IMR-90 (cell line): Measurements from ENCODE around the gene PRKCE. TPM values are rescaled to one million over a fixed set of nuclear protein-coding genes. Genes with fewer than 3 reads are reported as not detected.

ENCODE experiments used
- ATAC-seq: fragments of 200-7000 bp; cut with Tn5 transposase; 2 replicates; pipeline ENCODE4 v1.9.1; 2020; ENCODE audit warnings: low read depth, mild to moderate bottlenecking, moderate library complexity
- BruUV-seq: library from RNA; stranded (reverse); fragments of 400-500 nt; replicated peaks from 2 replicates; lab custom pipeline; 2021; lab: Mats Ljungman, UMichigan
- CTCF ChIA-PET: fragments of 300-600 bp; formaldehyde crosslinking; extraction: SDS; loops from one replicate; lab custom pipeline; 2021; ENCODE audit warnings: antibody characterized with exemption; lab: Yijun Ruan, JAX
- POLR2A ChIA-PET: fragments of 300-600 bp; sonication (Branson Sonifier 250); formaldehyde crosslinking; loops from one replicate; lab custom pipeline; 2022; ENCODE audit warnings: antibody characterized with exemption; ENCODE audit not compliant: unreplicated experiment; lab: Charles Lee
- DNase-seq: peaks from one replicate; pipeline ENCODE4 v3.0.0; 2013
- H2AFZ ChIP-seq: replicated peaks from 2 replicates; pipeline ENCODE3; 2013; ENCODE audit warnings: low read length, mild to moderate bottlenecking; ENCODE audit not compliant: poor library complexity
- H2AK5ac ChIP-seq: 2 replicates; pipeline ENCODE4 v1.6.1; 2013; ENCODE audit warnings: low read depth, low read length, inconsistent platforms
- H2AK9ac ChIP-seq: replicated peaks from 2 replicates; pipeline ENCODE3; 2013; ENCODE audit warnings: mild to moderate bottlenecking, low read depth, low read length, moderate library complexity; ENCODE audit not compliant: poor library complexity
- H2BK120ac ChIP-seq: 2 replicates; pipeline ENCODE4 v1.6.1; 2013; ENCODE audit warnings: low read depth, low read length, inconsistent platforms
- H2BK15ac ChIP-seq: 3 replicates; pipeline ENCODE4 v1.6.1; 2013; ENCODE audit warnings: low read depth, low read length, inconsistent platforms
- H2BK20ac ChIP-seq: 2 replicates; pipeline ENCODE4 v1.6.1; 2013; ENCODE audit warnings: low read depth, mild to moderate bottlenecking, inconsistent platforms, low read length, moderate library complexity
- H2BK5ac ChIP-seq: 2 replicates; pipeline ENCODE4 v1.6.1; 2013; ENCODE audit warnings: mild to moderate bottlenecking, low read depth, low read length, inconsistent platforms; ENCODE audit not compliant: poor library complexity, severe bottlenecking
- H3K14ac ChIP-seq: replicated peaks from 2 replicates; pipeline ENCODE4 v1.6.1; 2013; ENCODE audit warnings: low read depth, low read length, inconsistent platforms
- H3K18ac ChIP-seq: 2 replicates; pipeline ENCODE4 v1.6.1; 2013; ENCODE audit warnings: low read depth, low read length, control low read depth
- H3K23ac ChIP-seq: 2 replicates; pipeline ENCODE4 v1.6.1; 2013; ENCODE audit warnings: low read depth, low read length, inconsistent platforms
- H3K27ac ChIP-seq: 2 replicates; pipeline ENCODE4 v1.5.1; 2013; ENCODE audit warnings: mild to moderate bottlenecking, control low read depth, low read length; ENCODE audit not compliant: insufficient read depth
- H3K27me3 ChIP-seq: 2 replicates; pipeline ENCODE4 v1.6.1; 2013; ENCODE audit warnings: low read length; ENCODE audit not compliant: control insufficient read depth, insufficient read depth
- H3K36me3 ChIP-seq: 2 replicates; pipeline ENCODE4 v1.6.1; 2013; ENCODE audit warnings: low read length, mixed read lengths; ENCODE audit not compliant: control insufficient read depth, insufficient read depth
- H3K4ac ChIP-seq: 2 replicates; pipeline ENCODE4 v1.6.1; 2013; ENCODE audit warnings: low read depth, low read length, inconsistent platforms
- H3K4me1 ChIP-seq: 2 replicates; pipeline ENCODE4 v1.6.1; 2013; ENCODE audit warnings: low read length, mixed read lengths; ENCODE audit not compliant: control insufficient read depth, insufficient read depth
- H3K4me2 ChIP-seq: 2 replicates; pipeline ENCODE4 v1.6.1; 2013; ENCODE audit warnings: low read depth, mild to moderate bottlenecking, control low read depth, low read length, moderate library complexity
- H3K4me3 ChIP-seq: 2 replicates; pipeline ENCODE4 v1.5.1; 2013; ENCODE audit warnings: low read depth, mild to moderate bottlenecking, control low read depth, low read length, moderate library complexity; ENCODE audit not compliant: insufficient read depth
- H3K56ac ChIP-seq: 2 replicates; pipeline ENCODE4 v1.6.1; 2013; ENCODE audit warnings: low read length, inconsistent platforms; ENCODE audit not compliant: insufficient read depth; ENCODE audit errors: extremely low read depth
- H3K79me1 ChIP-seq, 2 experiments: 2 replicates each; pipeline ENCODE4 v1.6.1; 2013; ENCODE audit warnings: low read length in 2 of 2, inconsistent platforms in 1 of 2, low read depth in 1 of 2
- H3K9ac ChIP-seq: 2 replicates; pipeline ENCODE4 v1.6.1; 2013; ENCODE audit warnings: low read depth, low read length, control low read depth
- H3K9me1 ChIP-seq: 2 replicates; pipeline ENCODE4 v1.6.1; 2013; ENCODE audit warnings: low read length, inconsistent platforms; ENCODE audit not compliant: insufficient read depth
- H3K9me3 ChIP-seq: 2 replicates; pipeline ENCODE4 v1.6.1; 2013; ENCODE audit warnings: low read length; ENCODE audit not compliant: control insufficient read depth, insufficient read depth
- H4K20me1 ChIP-seq: 2 replicates; pipeline ENCODE4 v1.6.1; 2013; ENCODE audit warnings: low read length, inconsistent platforms; ENCODE audit not compliant: insufficient read depth
- H4K5ac ChIP-seq: 2 replicates; pipeline ENCODE4 v1.6.1; 2013; ENCODE audit warnings: mild to moderate bottlenecking, low read depth, low read length, control low read depth
- H4K8ac ChIP-seq, 2 experiments: 2 replicates each; pipeline ENCODE4 v1.6.1; 2013; ENCODE audit warnings: low read depth in 2 of 2, low read length in 2 of 2, control low read depth in 1 of 2, inconsistent platforms in 1 of 2
- H4K91ac ChIP-seq: 2 replicates; pipeline ENCODE4 v1.6.1; 2013; ENCODE audit warnings: low read depth, low read length, inconsistent platforms; ENCODE audit not compliant: insufficient read depth
- ELK1 ChIP-seq: fragments of 150-350 bp; IDR thresholded peaks from 2 replicates; pipeline ENCODE4 v1.6.1; 2016; ENCODE audit warnings: low read depth, mild to moderate bottlenecking, low read length, moderate library complexity, borderline replicate concordance
- MAFK ChIP-seq: IDR thresholded peaks from 2 replicates; pipeline ENCODE4 v1.6.1; 2012; ENCODE audit warnings: low read depth, low read length, improper control_type of control experiment
- MAZ ChIP-seq: IDR thresholded peaks from 2 replicates; pipeline ENCODE4 v1.6.1; 2012; ENCODE audit warnings: low read depth, mild to moderate bottlenecking, low read length, improper control_type of control experiment, moderate library complexity, borderline replicate concordance
- MXI1 ChIP-seq: IDR thresholded peaks from 2 replicates; pipeline ENCODE4 v1.6.1; 2012; ENCODE audit warnings: low read depth, mild to moderate bottlenecking, low read length, moderate library complexity, borderline replicate concordance
- POLR2A ChIP-seq: IDR thresholded peaks from 2 replicates; pipeline ENCODE4 v1.6.1; 2012; ENCODE audit warnings: mild to moderate bottlenecking, low read depth, low read length
- SMC3 ChIP-seq: fragments of 150-350 bp; IDR thresholded peaks from 2 replicates; pipeline ENCODE4 v1.6.1; 2016; ENCODE audit warnings: low read depth, mild to moderate bottlenecking, antibody characterized with exemption, low read length, moderate library complexity
- USF2 ChIP-seq: fragments of 150-350 bp; IDR thresholded peaks from 2 replicates; pipeline ENCODE4 v1.6.1; 2017; ENCODE audit warnings: mild to moderate bottlenecking, antibody characterized with exemption, low read length, low read depth
- WGBS, 2 experiments: methylation state at CpG; one replicate each; pipeline versions ENCODE4 v1.1.5 to v1.1.7; 2013; ENCODE audit warnings: missing lambda C conversion rate in 2 of 2; ENCODE audit not compliant: insufficient read length in 1 of 2; ENCODE audit errors: extremely low coverage in 2 of 2; 5-methylcytosine and 5-hydroxymethylcytosine counted together
- dilution Hi-C: fragments of 300-500 bp; cut with HindIII; formaldehyde crosslinking; loops from one replicate; pipeline ENCODE4 v1.14.3; 2018; ENCODE audit warnings: low sequenced_read_pairs; ENCODE audit not compliant: unreplicated experiment
- in situ Hi-C: fragments of 300-500 bp; cut with MboI; formaldehyde crosslinking; loops from 3 replicates; pipeline ENCODE4 v1.14.3; 2019; ENCODE audit warnings: low sequenced_read_pairs, inconsistent platforms, mixed read lengths
- intact Hi-C: fragments of 100-400 bp; cut with micrococcal nuclease; formaldehyde crosslinking; loops from 2 replicates; pipeline ENCODE4 v1.10.0; 2022
- polyA plus RNA-seq, 3 experiments: library from polyadenylated mRNA; depleted of rRNA; stranded (reverse); fragments of >200 nt; gene quantifications; 2 replicates each; pipeline ENCODE4 v1.2.3, GENCODE V29; 2012; ENCODE audit warnings: low replicate concordance in 1 of 3
- total RNA-seq: library from RNA; depleted of rRNA; stranded (reverse); fragments of >200 nt; gene quantifications from 2 replicates; pipeline ENCODE4 v1.2.3, GENCODE V29; 2012

The PRKCE gene
- total and polyA plus RNA-seq, 2 of the 4 experiments (the other 2 are of a cell fraction), result 8.1 to 32.4 TPM

- intact Hi-C loops (no loop called here), dilution Hi-C loops (no loop called here), in situ Hi-C loops (no loop called here)
- no peak overlapping the region for H3K27ac ChIP-seq
- no peak overlapping the region for H3K4ac ChIP-seq
- no peak for TF ChIP-seq SMC3
- TF ChIP-seq POLR2A, result no peak
- no peak for TF ChIP-seq MXI1
- no peak for TF ChIP-seq MAZ
- TF ChIP-seq MAFK, result no peak
- TF ChIP-seq ELK1, result no peak
- TF ChIP-seq USF2, result no peak
- no TSS peak for BruUV-seq
- no peaks in the 10 kb centered on the region for H3K36me3 ChIP-seq
- no peak overlapping the region for H4K5ac ChIP-seq
- H3K56ac ChIP-seq, result no peak overlapping the region
- peaks cover 3% of the 10 kb centered on the region for H3K9me3 ChIP-seq
- H2AK5ac ChIP-seq, result no peak overlapping the region
- H2AK9ac ChIP-seq, result no peak overlapping the region
- ChIA-PET CTCF (interaction anchor here (0.7 kb wide), 1 partner anchor 42 kb away, joined by 3 read pairs; no protein-coding TSS in a partner anchor), POLR2A (no interaction called here)
- H3K79me1 ChIP-seq, result no peaks in the 10 kb centered on the region; a peak in 3 of 4 replicates
- no peak overlapping the region for H4K91ac ChIP-seq
- no peak overlapping the region for H3K23ac ChIP-seq
- peaks cover 3% of the 10 kb centered on the region; the same call in 1 of the 2 replicates for H3K4me1 ChIP-seq
- H3K4me2 ChIP-seq, result no peak overlapping the region
- no peak overlapping the region for H2BK5ac ChIP-seq
- 100% methylated on average over 1 of the region's 5 CpGs for WGBS, 2 experiments
- H2BK120ac ChIP-seq, result no peak overlapping the region
- H2BK15ac ChIP-seq, result no peak overlapping the region
- H3K18ac ChIP-seq, result no peak overlapping the region
- H3K4me3 ChIP-seq, result no peak overlapping the region
- no peaks in the 10 kb centered on the region; the same call in 1 of the 2 replicates for H3K9me1 ChIP-seq
- DNase-seq (no peak), ATAC-seq (no peak)
- peaks cover 3% of the 10 kb centered on the region for H4K20me1 ChIP-seq
- no peak overlapping the region for H3K14ac ChIP-seq
- H2BK20ac ChIP-seq, result no peak overlapping the region
- no peak overlapping the region for H4K8ac ChIP-seq
- H2AFZ ChIP-seq, result no peak overlapping the region
- no peak overlapping the region for H3K9ac ChIP-seq
- no peaks in the 10 kb centered on the region for H3K27me3 ChIP-seq
Measured at GRCh38 chr2:45834858-45835257, 183.4 kb downstream of the PRKCE start.
